Fibroblast of the aortic adventitia (primary cell): Measurements from ENCODE around the gene SNX8. TPM values are rescaled to one million over a fixed set of nuclear protein-coding genes. Genes with fewer than 3 reads are reported as not detected.

Source experiments
- DNase-seq: peaks from one replicate; pipeline ENCODE4 v3.0.0-alpha.2; 2010; ENCODE audit warnings: low read depth
- H3K4me3 ChIP-seq: 2 replicates; pipeline ENCODE4 v1.5.1; 2011; ENCODE audit warnings: low read depth, mild to moderate bottlenecking, control low read depth, low read length, moderate library complexity
- CTCF ChIP-seq: IDR thresholded peaks from 2 replicates; pipeline ENCODE4 v1.5.1; 2011; ENCODE audit warnings: mild to moderate bottlenecking, low read length, control low read depth, inconsistent platforms; ENCODE audit not compliant: insufficient read depth
- total RNA-seq: library from RNA; depleted of rRNA; stranded (reverse); fragments of >200 nt; gene quantifications from 2 replicates; pipeline ENCODE4 v1.2.3, GENCODE V29; 2012; ENCODE audit warnings: low replicate concordance

SNX8 gene
- 12.1 and 19.4 TPM in 2 replicates for total RNA-seq

GRCh38 chr7:2314209-2314955 lies at the start of gene SNX8:
TSS of gene SNX8 (minus strand) at chr7:2314441. CDS start at chr7:2314421, 20 bp downstream.
- TF ChIP-seq CTCF = peak; percentile 9
- peak; percentile 77 for DNase-seq
- H3K4me3 ChIP-seq = peak within 1 kb of the TSS; percentile 91

GRCh38 chr7:2362385-2363088 lies 48.3 kb upstream of the SNX8 start:
- no peak for DNase-seq
- no peak overlapping the region for H3K4me3 ChIP-seq
- no peak for TF ChIP-seq CTCF

- DNase-seq = peak; percentile 69
- no peak for TF ChIP-seq CTCF
Measured at GRCh38 chr7:2360796-2361195, 46.6 kb upstream of the SNX8 start.

GRCh38 chr7:2359610-2360009 lies 45.4 kb upstream of the SNX8 start:
- no peak for DNase-seq
- no peak overlapping the region for H3K4me3 ChIP-seq
- no peak for TF ChIP-seq CTCF

More at GRCh38 chr7:2360796-2361195, 46.6 kb upstream of the SNX8 start:
- H3K4me3 ChIP-seq = no peak overlapping the region

GRCh38 chr7:2358968-2359527 lies 44.8 kb upstream of the SNX8 start:
- no peak for DNase-seq
- no peak overlapping the region for H3K4me3 ChIP-seq
- no peak for TF ChIP-seq CTCF

- no peak for DNase-seq
- no peak for TF ChIP-seq CTCF
- no peak overlapping the region for H3K4me3 ChIP-seq
Measured at GRCh38 chr7:2357571-2357970, 43.3 kb upstream of the SNX8 start.
